GM23338 (cell line): ENCODE data around the gene PHLDB2. TPM values are rescaled to one million over a fixed set of nuclear protein-coding genes. Genes with fewer than 3 reads are reported as not detected.

Experiments used
- ATAC-seq: fragments of 200-7000 bp; cut with Tn5 transposase; 3 replicates; pipeline ENCODE4 v1.9.1; 2020
- DNase-seq: peaks from one replicate; pipeline ENCODE4 v3.0.0-alpha.2; 2015; ENCODE audit warnings: low spot score
- H2AFZ ChIP-seq: fragments of 200-600 bp; sonication (generic); 2 replicates; pipeline ENCODE4 v1.8.0; 2016; ENCODE audit warnings: antibody characterized with exemption, mild to moderate bottlenecking, moderate library complexity
- H3F3A ChIP-seq: fragments of 200-600 bp; sonication (generic); replicated peaks from 2 replicates; pipeline ENCODE4 v1.8.0; 2017; ENCODE audit warnings: antibody characterized with exemption, mixed run types, low read depth
- H3K27ac ChIP-seq: fragments of 200-600 bp; sonication (generic); 2 replicates; pipeline ENCODE4 v1.6.1; 2016; ENCODE audit warnings: low read depth
- H3K27me3 ChIP-seq: fragments of 200-600 bp; sonication (generic); 2 replicates; pipeline ENCODE4 v1.8.0; 2016; ENCODE audit warnings: mild to moderate bottlenecking, mixed run types, moderate library complexity; ENCODE audit not compliant: insufficient read depth
- H3K36me3 ChIP-seq: fragments of 200-600 bp; sonication (generic); 2 replicates; pipeline ENCODE4 v1.8.0; 2016; ENCODE audit warnings: mild to moderate bottlenecking; ENCODE audit not compliant: insufficient read depth
- H3K4me1 ChIP-seq: fragments of 200-600 bp; sonication (generic); 2 replicates; pipeline ENCODE4 v1.8.0; 2016; ENCODE audit warnings: mild to moderate bottlenecking, moderate library complexity; ENCODE audit not compliant: insufficient read depth
- H3K4me2 ChIP-seq: fragments of 200-600 bp; sonication (generic); 2 replicates; pipeline ENCODE4 v1.7.1; 2017; ENCODE audit warnings: mixed run types
- H3K4me3 ChIP-seq: fragments of 200-600 bp; sonication (generic); 2 replicates; pipeline ENCODE4 v1.6.1; 2016; ENCODE audit warnings: mixed run types
- H3K79me2 ChIP-seq: fragments of 200-600 bp; sonication (generic); replicated peaks from 2 replicates; pipeline ENCODE4 v1.8.0; 2017; ENCODE audit warnings: mild to moderate bottlenecking; ENCODE audit not compliant: insufficient read depth
- H3K9me2 ChIP-seq: fragments of 200-600 bp; sonication (generic); 2 replicates; pipeline ENCODE4 v1.8.0; 2017; ENCODE audit not compliant: insufficient read depth
- H4K20me1 ChIP-seq: fragments of 200-600 bp; sonication (generic); replicated peaks from 2 replicates; pipeline ENCODE4 v1.8.0; 2017; ENCODE audit warnings: mild to moderate bottlenecking; ENCODE audit not compliant: insufficient read depth
- H3K27ac Mint-ChIP-seq: 2 replicates; pipeline ENCODE4 v1.8.0; 2020; ENCODE audit warnings: inconsistent platforms, mild to moderate bottlenecking, moderate library complexity, mixed read lengths
- H3K27me3 Mint-ChIP-seq: 3 replicates; pipeline ENCODE4 v1.8.0; 2022; ENCODE audit warnings: low read depth, mild to moderate bottlenecking, moderate library complexity, mixed read lengths, inconsistent platforms; ENCODE audit not compliant: insufficient read depth, poor library complexity
- H3K36me3 Mint-ChIP-seq: 3 replicates; pipeline ENCODE4 v1.8.0; 2021; ENCODE audit warnings: low read depth, mild to moderate bottlenecking, inconsistent platforms, moderate library complexity, mixed read lengths
- H3K4me1 Mint-ChIP-seq: 3 replicates; pipeline ENCODE4 v1.8.0; 2020; ENCODE audit warnings: mild to moderate bottlenecking, inconsistent platforms, mixed read lengths
- H3K4me3 Mint-ChIP-seq: 3 replicates; pipeline ENCODE4 v1.8.0; 2021; ENCODE audit warnings: moderate library complexity, mild to moderate bottlenecking, inconsistent platforms, mixed read lengths
- H3K9me3 Mint-ChIP-seq: 3 replicates; pipeline ENCODE4 v1.8.0; 2020; ENCODE audit warnings: moderate library complexity, mild to moderate bottlenecking, inconsistent platforms, mixed read lengths
- ETS1 ChIP-seq: IDR thresholded peaks from 2 replicates; pipeline ENCODE4 v1.6.1; 2016; ENCODE audit warnings: antibody characterized with exemption
- EZH2 ChIP-seq: fragments of 200-600 bp; sonication (generic); IDR thresholded peaks from one replicate; pipeline ENCODE4 v1.8.0; 2017; ENCODE audit warnings: antibody characterized with exemption, mild to moderate bottlenecking, low read depth; ENCODE audit not compliant: unreplicated experiment
- EZH2phosphoT487 ChIP-seq: fragments of 200-600 bp; sonication (generic); IDR thresholded peaks from one replicate; pipeline ENCODE4 v1.8.1; 2018; ENCODE audit warnings: antibody characterized with exemption; ENCODE audit not compliant: unreplicated experiment
- JUNB ChIP-seq: IDR thresholded peaks from one replicate; pipeline ENCODE4 v1.6.1; 2016; ENCODE audit warnings: antibody characterized with exemption; ENCODE audit not compliant: unreplicated experiment
- POLR2AphosphoS5 ChIP-seq: IDR thresholded peaks from 2 replicates; pipeline ENCODE4 v1.6.1; 2016; ENCODE audit warnings: antibody characterized with exemption, low read depth
- STAT1 ChIP-seq: IDR thresholded peaks from one replicate; pipeline ENCODE4 v1.6.1; 2016; ENCODE audit warnings: antibody characterized with exemption; ENCODE audit not compliant: unreplicated experiment
- ZNF114 ChIP-seq: fragments of 250-450 bp; sonication (Bioruptor Pico); IDR thresholded peaks from 2 replicates; pipeline ENCODE4 v1.5.0; 2020; ENCODE audit warnings: mild to moderate bottlenecking, moderate library complexity
- ZNF331 ChIP-seq: fragments of 250-450 bp; sonication (Bioruptor Pico); IDR thresholded peaks from 2 replicates; pipeline ENCODE4 v1.5.0; 2020; ENCODE audit warnings: low read depth, mild to moderate bottlenecking, moderate library complexity
- ZNF462 ChIP-seq: fragments of 250-450 bp; sonication (Bioruptor Pico); IDR thresholded peaks from 2 replicates; pipeline ENCODE4 v1.5.0; 2020; ENCODE audit warnings: mild to moderate bottlenecking, moderate library complexity
- polyA plus RNA-seq: library from polyadenylated mRNA; unstranded; fragments of >200 nt; fragmentation: Nextera tagmentation; extraction: Ambion mirVana; gene quantifications from 2 replicates; pipeline ENCODE4 v1.2.1, GENCODE V29; 2016
- total RNA-seq: library from RNA; depleted of rRNA; stranded (reverse); fragments of >200 nt; shearing (Covaris generic); gene quantifications from 2 replicates; pipeline ENCODE4 v1.2.3, GENCODE V29; 2014
- TF ChIP-seq, protein P1 (sequence below): IDR thresholded peaks from one replicate; pipeline ENCODE4 v1.6.1; 2018; ENCODE audit warnings: antibody characterized with exemption; ENCODE audit not compliant: unreplicated experiment

Gene PHLDB2
- total and polyA plus RNA-seq, 2 experiments from 2014 or later, result 19.5 to 33.7 TPM

DNA sequence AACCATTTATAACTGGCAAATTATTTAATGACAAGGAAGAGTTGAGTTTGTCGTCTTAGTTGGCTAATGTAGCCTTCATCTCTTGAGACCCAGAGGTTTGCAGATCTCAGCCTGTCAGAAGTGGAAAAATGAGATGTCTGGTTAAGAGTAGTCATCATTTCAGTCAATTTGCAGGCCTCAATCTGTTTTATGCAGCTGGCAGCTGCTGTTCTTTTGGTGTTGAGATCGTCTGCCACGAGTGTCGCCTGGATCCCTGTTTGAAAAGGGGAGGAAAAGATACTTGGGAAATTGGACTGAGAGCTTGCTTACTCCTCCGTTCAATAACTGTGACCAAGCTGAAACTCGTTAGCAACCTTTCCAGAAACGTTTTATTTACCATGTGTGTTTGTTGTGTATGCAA, 2.3 kb downstream of the PHLDB2 start:
- DNase-seq (no peak), ATAC-seq (no peak)
- H3K4me3 Mint-ChIP-seq, result peak overlapping the region; percentile 97
- no peaks in the 10 kb centered on the region for H3K9me3 Mint-ChIP-seq
- H3K4me1 ChIP-seq, result peaks cover 61% of the 10 kb centered on the region
- no peak overlapping the region for H2AFZ ChIP-seq
- 0 out of 2 replicates have a peak, but pooled peaks cover 7% of the 10 kb centered on the region for H4K20me1 ChIP-seq
- H3K27ac ChIP-seq, result no peak overlapping the region
- H3K27me3 Mint-ChIP-seq, result peaks cover 18% of the 10 kb centered on the region
- no peaks in the 10 kb centered on the region for H3K36me3 Mint-ChIP-seq
- H3K4me2 ChIP-seq, result peak overlapping the region; percentile 65
- H3K36me3 ChIP-seq, result no peaks in the 10 kb centered on the region
- peak overlapping the region; percentile 71 for H3K4me3 ChIP-seq
- H3K79me2 ChIP-seq, result peaks cover 41% of the 10 kb centered on the region
- no peak for TF ChIP-seq ZNF462 (CRISPR knock-in tag)
- H3K9me2 ChIP-seq, result no peaks in the 10 kb centered on the region
- H3K4me1 Mint-ChIP-seq, result peaks cover 57% of the 10 kb centered on the region
- no peak overlapping the region for H3K27ac Mint-ChIP-seq
- H3F3A ChIP-seq, result 0 out of 2 replicates have a peak, but pooled peaks cover 5% of the 10 kb centered on the region
- H3K27me3 ChIP-seq, result peaks cover 33% of the 10 kb centered on the region

DNA sequence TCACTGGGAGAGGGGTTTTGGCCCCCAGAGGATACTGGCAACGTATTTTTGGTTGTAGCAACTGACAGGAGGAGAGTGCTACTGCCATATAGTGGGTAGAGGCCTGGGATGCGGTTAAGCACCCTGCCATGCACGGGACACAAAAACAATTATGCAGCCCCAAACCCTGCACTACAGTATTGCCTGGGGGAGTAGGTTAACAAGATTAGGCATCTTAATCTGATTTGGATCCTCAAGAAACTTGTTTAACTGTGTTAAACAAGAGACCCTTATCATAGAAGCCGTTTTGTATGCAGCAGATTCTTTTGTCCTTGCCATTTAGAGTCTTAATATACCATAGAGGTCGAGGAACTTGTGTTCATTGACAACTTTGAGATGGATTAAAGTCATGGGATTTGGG, 3.4 kb downstream of the PHLDB2 start:
- Histone ChIP-seq H2AFZ (no peak overlapping the region), H3K27me3 (peaks cover 31% of the 10 kb centered on the region), H4K20me1 (0 out of 2 replicates have a peak, but pooled peaks cover 7% of the 10 kb centered on the region), H3K4me1 (peaks cover 63% of the 10 kb centered on the region), H3K27ac (no peak overlapping the region), H3K79me2 (peaks cover 51% of the 10 kb centered on the region), H3K4me2 (peak overlapping the region; percentile 65), H3K36me3 (no peaks in the 10 kb centered on the region), H3K9me2 (no peaks in the 10 kb centered on the region), H3F3A (0 out of 2 replicates have a peak, but pooled peaks cover 5% of the 10 kb centered on the region), H3K4me3 (peak overlapping the region; percentile 71)
- H3K4me1 Mint-ChIP-seq, result peaks cover 61% of the 10 kb centered on the region
- peaks cover 16% of the 10 kb centered on the region for H3K27me3 Mint-ChIP-seq
- H3K36me3 Mint-ChIP-seq, result no peaks in the 10 kb centered on the region
- H3K27ac Mint-ChIP-seq, result no peak overlapping the region
- H3K9me3 Mint-ChIP-seq, result no peaks in the 10 kb centered on the region
- no peak for DNase-seq
- H3K4me3 Mint-ChIP-seq, result peak overlapping the region; percentile 17; the same call in 1 of the 3 replicates
- ATAC-seq, result no peak
- TF ChIP-seq, protein P1, sequence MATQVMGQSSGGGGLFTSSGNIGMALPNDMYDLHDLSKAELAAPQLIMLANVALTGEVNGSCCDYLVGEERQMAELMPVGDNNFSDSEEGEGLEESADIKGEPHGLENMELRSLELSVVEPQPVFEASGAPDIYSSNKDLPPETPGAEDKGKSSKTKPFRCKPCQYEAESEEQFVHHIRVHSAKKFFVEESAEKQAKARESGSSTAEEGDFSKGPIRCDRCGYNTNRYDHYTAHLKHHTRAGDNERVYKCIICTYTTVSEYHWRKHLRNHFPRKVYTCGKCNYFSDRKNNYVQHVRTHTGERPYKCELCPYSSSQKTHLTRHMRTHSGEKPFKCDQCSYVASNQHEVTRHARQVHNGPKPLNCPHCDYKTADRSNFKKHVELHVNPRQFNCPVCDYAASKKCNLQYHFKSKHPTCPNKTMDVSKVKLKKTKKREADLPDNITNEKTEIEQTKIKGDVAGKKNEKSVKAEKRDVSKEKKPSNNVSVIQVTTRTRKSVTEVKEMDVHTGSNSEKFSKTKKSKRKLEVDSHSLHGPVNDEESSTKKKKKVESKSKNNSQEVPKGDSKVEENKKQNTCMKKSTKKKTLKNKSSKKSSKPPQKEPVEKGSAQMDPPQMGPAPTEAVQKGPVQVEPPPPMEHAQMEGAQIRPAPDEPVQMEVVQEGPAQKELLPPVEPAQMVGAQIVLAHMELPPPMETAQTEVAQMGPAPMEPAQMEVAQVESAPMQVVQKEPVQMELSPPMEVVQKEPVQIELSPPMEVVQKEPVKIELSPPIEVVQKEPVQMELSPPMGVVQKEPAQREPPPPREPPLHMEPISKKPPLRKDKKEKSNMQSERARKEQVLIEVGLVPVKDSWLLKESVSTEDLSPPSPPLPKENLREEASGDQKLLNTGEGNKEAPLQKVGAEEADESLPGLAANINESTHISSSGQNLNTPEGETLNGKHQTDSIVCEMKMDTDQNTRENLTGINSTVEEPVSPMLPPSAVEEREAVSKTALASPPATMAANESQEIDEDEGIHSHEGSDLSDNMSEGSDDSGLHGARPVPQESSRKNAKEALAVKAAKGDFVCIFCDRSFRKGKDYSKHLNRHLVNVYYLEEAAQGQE, result no peak
- TF ChIP-seq ETS1, result no peak
- TF ChIP-seq JUNB, result no peak
- no peak for TF ChIP-seq STAT1
- TF ChIP-seq ZNF114 (CRISPR knock-in tag), result no peak
- no peak for TF ChIP-seq POLR2AphosphoS5
- no peak for TF ChIP-seq EZH2
- TF ChIP-seq ZNF331, result no peak
- no peak for TF ChIP-seq EZH2phosphoT487
